WI38 (cell line): Measurements from ENCODE around the gene PLPP1.

ENCODE experiments used
- H3K4me3 ChIP-seq: 2 replicates; pipeline ENCODE4 v1.5.1; 2011; ENCODE audit warnings: low read depth, mild to moderate bottlenecking, control low read depth, low read length
- TF ChIP-seq, protein P1 (sequence below): IDR thresholded peaks from 2 replicates; pipeline ENCODE4 v1.5.1; 2012; ENCODE audit warnings: low read depth, mild to moderate bottlenecking, control low read depth, low read length

The PLPP1 gene

DNA sequence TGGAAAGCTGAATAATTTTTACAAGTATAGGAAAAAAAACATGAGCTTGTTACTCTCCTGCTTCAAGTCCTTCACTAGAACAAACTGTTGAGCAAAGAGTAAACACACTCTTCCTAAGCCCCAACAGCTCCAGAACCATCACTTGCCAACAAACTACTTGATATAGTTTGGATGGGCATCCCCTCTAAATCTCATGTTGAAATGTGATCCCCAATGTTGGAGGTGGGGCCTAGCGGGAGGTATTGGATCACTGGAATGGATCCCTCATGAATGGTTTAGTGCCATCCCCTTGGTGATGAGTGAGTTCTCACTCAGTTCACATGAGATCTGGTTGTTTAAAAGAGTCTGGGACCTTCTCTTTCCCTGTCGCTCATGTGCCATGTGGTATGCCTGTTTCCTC is 82.8 kb downstream of the PLPP1 start:
- H3K4me3 ChIP-seq: no peak overlapping the region
- TF ChIP-seq, protein P1, sequence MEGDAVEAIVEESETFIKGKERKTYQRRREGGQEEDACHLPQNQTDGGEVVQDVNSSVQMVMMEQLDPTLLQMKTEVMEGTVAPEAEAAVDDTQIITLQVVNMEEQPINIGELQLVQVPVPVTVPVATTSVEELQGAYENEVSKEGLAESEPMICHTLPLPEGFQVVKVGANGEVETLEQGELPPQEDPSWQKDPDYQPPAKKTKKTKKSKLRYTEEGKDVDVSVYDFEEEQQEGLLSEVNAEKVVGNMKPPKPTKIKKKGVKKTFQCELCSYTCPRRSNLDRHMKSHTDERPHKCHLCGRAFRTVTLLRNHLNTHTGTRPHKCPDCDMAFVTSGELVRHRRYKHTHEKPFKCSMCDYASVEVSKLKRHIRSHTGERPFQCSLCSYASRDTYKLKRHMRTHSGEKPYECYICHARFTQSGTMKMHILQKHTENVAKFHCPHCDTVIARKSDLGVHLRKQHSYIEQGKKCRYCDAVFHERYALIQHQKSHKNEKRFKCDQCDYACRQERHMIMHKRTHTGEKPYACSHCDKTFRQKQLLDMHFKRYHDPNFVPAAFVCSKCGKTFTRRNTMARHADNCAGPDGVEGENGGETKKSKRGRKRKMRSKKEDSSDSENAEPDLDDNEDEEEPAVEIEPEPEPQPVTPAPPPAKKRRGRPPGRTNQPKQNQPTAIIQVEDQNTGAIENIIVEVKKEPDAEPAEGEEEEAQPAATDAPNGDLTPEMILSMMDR: no peak

DNA sequence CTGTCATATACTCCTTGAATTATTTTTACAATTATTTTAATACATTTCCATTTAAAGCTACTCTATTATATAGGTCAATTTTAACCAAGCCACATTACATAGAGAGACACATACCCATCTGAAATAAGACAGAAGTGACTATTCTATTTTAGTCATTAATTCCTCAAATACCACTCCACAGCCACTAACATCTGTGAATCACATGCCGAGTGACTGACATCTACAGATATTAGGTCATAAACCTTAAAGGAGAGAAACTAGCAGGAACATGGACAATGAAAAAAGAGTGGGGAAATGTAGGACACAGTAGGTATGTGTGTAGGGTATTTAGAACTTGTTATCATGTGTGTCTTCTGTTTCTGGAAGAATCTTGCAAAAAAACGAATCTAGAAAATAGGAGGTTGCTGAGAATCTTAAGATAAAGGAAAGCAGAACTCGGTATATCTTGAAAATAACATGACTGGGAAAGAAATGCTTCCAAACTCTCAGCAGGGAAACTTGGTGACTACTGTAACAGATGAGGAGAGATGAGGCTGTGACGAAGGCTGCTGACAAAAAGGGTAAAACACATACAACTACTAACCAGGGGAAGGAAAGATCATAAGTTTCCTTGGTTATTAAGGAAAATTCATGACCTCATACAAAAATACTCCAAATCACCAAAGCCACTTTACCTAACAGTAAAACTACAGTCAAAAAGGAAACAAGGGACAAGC is 84.6 kb downstream of the PLPP1 start:
- TF ChIP-seq, protein P1: no peak
- no peak overlapping the region for H3K4me3 ChIP-seq

DNA sequence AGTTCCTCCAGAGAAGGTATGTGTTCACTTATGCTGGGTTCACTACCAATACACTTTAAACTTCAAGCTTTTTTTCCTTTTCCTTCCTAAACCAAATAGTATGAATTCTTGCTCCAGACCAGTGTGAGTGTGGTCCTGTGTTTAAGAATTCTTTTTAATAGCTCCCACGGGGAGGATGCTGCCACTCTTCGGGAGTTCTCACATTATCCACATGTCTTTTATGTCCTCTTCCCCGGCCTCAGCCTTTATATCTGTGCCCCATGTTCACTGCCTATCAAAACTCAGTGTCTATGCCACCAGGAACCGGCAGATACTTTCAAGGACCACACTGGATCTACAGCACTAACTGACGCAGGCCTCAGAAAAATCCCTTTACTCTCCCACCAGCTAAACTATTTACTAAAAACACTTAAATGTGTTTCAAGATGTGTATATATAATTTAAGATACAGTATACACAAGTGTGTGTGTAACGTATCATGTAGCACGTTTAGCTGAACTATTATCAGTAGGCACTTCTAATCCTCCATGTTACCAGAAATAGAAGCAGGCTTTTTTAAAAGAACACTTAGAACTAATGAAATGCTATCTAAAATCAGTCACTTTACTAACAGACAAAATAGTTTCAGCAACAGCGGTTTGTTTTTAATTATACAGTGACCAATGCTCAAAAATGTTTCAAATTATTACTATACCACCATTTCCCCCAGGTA is 88.0 kb downstream of the PLPP1 start:
- no peak overlapping the region for H3K4me3 ChIP-seq
- TF ChIP-seq, protein P1: no peak

- TF ChIP-seq, protein P1: no peak
- H3K4me3 ChIP-seq: no peak overlapping the region
Observed at GRCh38 chr5:55445791-55446190, 89.0 kb downstream of the PLPP1 start.

DNA sequence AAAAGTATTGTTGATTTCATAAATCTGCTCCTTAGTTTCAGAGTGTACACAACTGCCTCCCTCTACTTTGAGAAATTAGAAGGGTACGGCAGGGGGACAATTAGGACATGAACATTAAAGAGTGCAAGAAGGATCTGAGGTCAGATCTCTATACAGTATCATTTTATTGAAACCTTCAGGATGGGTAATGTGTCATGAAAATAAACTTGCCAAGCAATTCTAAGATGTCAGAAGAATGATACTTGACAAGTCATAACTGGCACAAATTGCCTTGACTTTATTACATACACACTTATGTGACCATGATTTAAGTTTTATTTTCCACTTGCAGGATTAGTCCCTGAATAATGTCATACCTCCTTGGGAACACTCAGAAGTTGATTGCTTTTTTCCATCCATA is 92.8 kb downstream of the PLPP1 start:
- no peak overlapping the region for H3K4me3 ChIP-seq
- TF ChIP-seq, protein P1: no peak

DNA sequence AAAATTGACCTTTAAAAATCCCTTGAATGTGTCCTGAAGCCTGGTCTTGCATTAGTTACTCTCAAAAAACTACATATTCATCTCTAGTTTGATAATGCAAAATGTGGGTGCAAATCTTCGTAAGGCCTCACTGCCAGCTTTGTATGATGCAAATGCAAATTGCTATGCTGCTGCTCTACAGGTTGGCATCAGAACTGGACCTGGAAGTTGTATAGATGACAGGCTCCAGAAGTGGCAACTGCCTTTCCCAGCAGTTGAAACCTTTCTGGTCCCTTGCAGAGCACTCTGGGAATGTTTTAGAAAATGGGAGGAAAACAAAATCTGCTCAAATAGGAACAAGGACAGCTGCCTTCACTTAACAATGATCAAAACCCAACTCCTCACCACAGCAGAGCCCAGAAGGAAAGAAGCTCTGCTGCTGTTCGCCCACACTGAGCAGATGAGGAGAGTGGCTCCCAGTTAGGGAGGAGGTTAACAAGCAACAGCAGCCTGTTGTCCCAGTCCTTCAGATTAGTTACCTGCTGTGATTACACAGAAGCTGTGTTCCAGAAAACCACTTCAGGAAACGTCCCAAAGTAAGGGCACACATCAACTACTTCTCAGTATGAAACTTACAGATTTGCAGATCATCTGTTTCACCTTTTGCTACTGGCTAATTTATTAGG is 93.5 kb downstream of the PLPP1 start:
- no peak overlapping the region for H3K4me3 ChIP-seq
- TF ChIP-seq, protein P1: no peak

DNA sequence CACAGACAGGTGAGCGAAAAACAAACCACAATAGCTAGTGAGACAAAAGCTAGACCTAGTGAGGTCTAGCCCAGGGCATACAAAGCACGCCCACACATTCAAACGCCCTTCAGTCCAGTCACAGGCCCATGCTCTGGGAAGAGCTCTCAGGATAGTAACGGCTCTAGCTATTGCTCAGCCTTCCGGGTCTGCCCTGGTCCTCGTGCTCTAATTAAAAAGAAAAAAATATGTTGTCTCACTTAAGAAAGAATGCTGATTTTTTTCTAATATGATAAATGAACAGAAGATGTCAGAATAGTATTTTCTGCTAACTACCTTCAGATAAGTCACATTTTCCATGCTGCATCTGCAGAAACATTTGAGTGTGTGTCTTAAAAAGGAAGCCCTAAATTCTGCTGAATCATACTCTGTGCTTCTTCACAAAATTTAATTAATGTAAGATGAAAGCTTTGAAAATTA is 94.5 kb downstream of the PLPP1 start:
- TF ChIP-seq, protein P1: no peak
- H3K4me3 ChIP-seq: no peak overlapping the region
